SU-DHL-6 (cell line): Measurements from ENCODE around the gene ADGRG7.
"Not testable (repeated sequence)": the region's sequence is repeated elsewhere in the genome, so short reads cannot be mapped to it uniquely, and the experiment has no call there.

Experiments used
- H2AFZ ChIP-seq: fragments of 200-600 bp; sonication (generic); 2 replicates; pipeline ENCODE4 v1.6.1; 2014; ENCODE audit warnings: low read depth, mild to moderate bottlenecking, moderate library complexity, mixed read lengths, antibody characterized with exemption, low read length; ENCODE audit not compliant: severe bottlenecking
- H3F3A ChIP-seq: fragments of 200-600 bp; shearing (Covaris generic); 2 replicates; pipeline ENCODE4 v1.6.0; 2016; ENCODE audit warnings: antibody characterized with exemption, mild to moderate bottlenecking; ENCODE audit not compliant: insufficient read depth
- H3K27ac ChIP-seq: fragments of 200-600 bp; sonication (generic); 2 replicates; pipeline ENCODE4 v1.5.1; 2016; ENCODE audit warnings: low read depth, mild to moderate bottlenecking, low read length, moderate library complexity, mixed read lengths
- H3K27me3 ChIP-seq: fragments of 200-600 bp; sonication (generic), shearing (Covaris generic); 2 replicates; pipeline ENCODE4 v1.6.0; 2014; ENCODE audit warnings: mild to moderate bottlenecking, low read length
- H3K36me3 ChIP-seq: fragments of 200-600 bp; sonication (generic); 2 replicates; pipeline ENCODE4 v1.6.1; 2014; ENCODE audit warnings: mild to moderate bottlenecking, low read length, mixed read lengths
- H3K4me2 ChIP-seq: fragments of 300-600, 200-600 bp; shearing (Covaris generic), sonication (generic); 2 replicates; pipeline ENCODE4 v1.6.0; 2014; ENCODE audit warnings: low read length, low read depth, mild to moderate bottlenecking; ENCODE audit not compliant: poor library complexity, severe bottlenecking
- H3K4me3 ChIP-seq: fragments of 200-600 bp; sonication (generic); 2 replicates; pipeline ENCODE4 v1.5.1; 2014; ENCODE audit warnings: antibody characterized with exemption, low read length, mild to moderate bottlenecking, mixed read lengths; ENCODE audit not compliant: insufficient read depth, poor library complexity, severe bottlenecking
- H3K79me2 ChIP-seq: fragments of 200-600 bp; sonication (generic); 2 replicates; pipeline ENCODE4 v1.6.1; 2014; ENCODE audit warnings: mild to moderate bottlenecking, low read length, moderate library complexity; ENCODE audit not compliant: insufficient read depth
- H3K9ac ChIP-seq: fragments of 200-600 bp; sonication (generic); 2 replicates; pipeline ENCODE4 v1.7.0; 2014; ENCODE audit warnings: mild to moderate bottlenecking, low read length
- H3K9me2 ChIP-seq: fragments of 200-600 bp; sonication (generic); replicated peaks from 2 replicates; pipeline ENCODE4 v1.6.1; 2014; ENCODE audit warnings: low read length; ENCODE audit not compliant: insufficient read depth
- H3K9me3 ChIP-seq: fragments of 200-600 bp; sonication (generic); 2 replicates; pipeline ENCODE4 v1.6.1; 2014; ENCODE audit warnings: low read length, mixed read lengths; ENCODE audit not compliant: insufficient read depth
- H4K20me1 ChIP-seq: fragments of 200-600 bp; sonication (generic); 2 replicates; pipeline ENCODE4 v1.6.1; 2014; ENCODE audit warnings: low read depth, mild to moderate bottlenecking, antibody characterized with exemption, low read length, moderate library complexity, mixed read lengths
- EZH2phosphoT487 ChIP-seq: fragments of 200-600 bp; sonication (generic), shearing (Covaris generic); conservative IDR thresholded peaks from 2 replicates; pipeline ENCODE4 v1.6.1; 2018; ENCODE audit warnings: mild to moderate bottlenecking, antibody characterized with exemption, low read length, moderate library complexity, mixed read lengths
- TF ChIP-seq, protein P1 (sequence below): fragments of 200-600 bp; sonication (generic); IDR thresholded peaks from one replicate; pipeline ENCODE4 v1.5.1; 2017; ENCODE audit warnings: antibody characterized with exemption, mild to moderate bottlenecking, low read length, moderate library complexity; ENCODE audit not compliant: insufficient read depth, poor library complexity, severe bottlenecking

Gene ADGRG7

DNA sequence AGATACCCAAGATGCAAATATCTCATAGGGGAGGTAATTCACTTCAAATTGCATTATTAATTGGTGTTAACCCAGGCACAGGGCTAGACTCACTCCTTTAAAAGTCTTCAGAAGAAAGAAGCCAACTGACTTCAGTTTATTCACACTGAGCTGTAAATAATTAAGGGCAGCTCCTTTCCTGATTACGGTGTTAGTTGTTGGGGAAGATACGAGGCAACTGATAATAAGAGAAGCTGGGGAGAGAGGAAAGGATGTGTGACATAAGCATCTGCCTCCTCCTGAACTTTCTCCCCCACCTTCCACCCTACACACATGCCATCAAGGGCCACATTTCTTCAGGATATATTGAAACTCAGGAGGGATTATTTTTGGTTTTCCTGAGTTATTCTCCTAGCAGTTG, 47.5 kb downstream of the ADGRG7 start:
- no peak overlapping the region for H3K9ac ChIP-seq
- no peaks in the 10 kb centered on the region for H3K79me2 ChIP-seq
- H3K9me2 ChIP-seq: no peaks in the 10 kb centered on the region
- no peaks in the 10 kb centered on the region for H3K27me3 ChIP-seq
- no peaks in the 10 kb centered on the region for H3K9me3 ChIP-seq
- H3F3A ChIP-seq: no peaks in the 10 kb centered on the region
- H3K27ac ChIP-seq: no peak overlapping the region
- no peak overlapping the region for H3K4me3 ChIP-seq
- no peaks in the 10 kb centered on the region for H4K20me1 ChIP-seq
- no peak overlapping the region for H2AFZ ChIP-seq
- H3K36me3 ChIP-seq: no peaks in the 10 kb centered on the region
- no peak overlapping the region for H3K4me2 ChIP-seq
- TF ChIP-seq EZH2phosphoT487: no peak
- TF ChIP-seq, protein P1, sequence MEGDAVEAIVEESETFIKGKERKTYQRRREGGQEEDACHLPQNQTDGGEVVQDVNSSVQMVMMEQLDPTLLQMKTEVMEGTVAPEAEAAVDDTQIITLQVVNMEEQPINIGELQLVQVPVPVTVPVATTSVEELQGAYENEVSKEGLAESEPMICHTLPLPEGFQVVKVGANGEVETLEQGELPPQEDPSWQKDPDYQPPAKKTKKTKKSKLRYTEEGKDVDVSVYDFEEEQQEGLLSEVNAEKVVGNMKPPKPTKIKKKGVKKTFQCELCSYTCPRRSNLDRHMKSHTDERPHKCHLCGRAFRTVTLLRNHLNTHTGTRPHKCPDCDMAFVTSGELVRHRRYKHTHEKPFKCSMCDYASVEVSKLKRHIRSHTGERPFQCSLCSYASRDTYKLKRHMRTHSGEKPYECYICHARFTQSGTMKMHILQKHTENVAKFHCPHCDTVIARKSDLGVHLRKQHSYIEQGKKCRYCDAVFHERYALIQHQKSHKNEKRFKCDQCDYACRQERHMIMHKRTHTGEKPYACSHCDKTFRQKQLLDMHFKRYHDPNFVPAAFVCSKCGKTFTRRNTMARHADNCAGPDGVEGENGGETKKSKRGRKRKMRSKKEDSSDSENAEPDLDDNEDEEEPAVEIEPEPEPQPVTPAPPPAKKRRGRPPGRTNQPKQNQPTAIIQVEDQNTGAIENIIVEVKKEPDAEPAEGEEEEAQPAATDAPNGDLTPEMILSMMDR: no peak

DNA sequence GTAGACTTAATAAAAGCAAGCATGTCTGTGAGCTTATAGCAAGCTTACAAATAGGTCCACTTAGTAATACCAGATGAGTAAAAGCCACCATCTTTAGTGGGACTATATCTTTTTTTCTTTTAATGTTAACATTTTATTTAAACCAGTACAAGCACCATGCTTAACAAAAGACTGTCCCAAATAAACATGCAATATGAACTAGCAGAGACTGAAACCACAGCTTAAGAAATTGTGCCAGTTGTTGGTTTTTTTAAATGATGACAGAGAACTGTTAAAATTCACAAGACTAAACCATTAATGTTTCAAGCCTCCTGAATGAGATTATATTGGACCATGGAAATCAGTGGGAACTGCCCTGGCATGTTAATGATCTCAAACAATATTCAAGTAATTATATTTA, 51.9 kb downstream of the ADGRG7 start:
- H3K36me3 ChIP-seq, H3K9me2 ChIP-seq, H3K27ac ChIP-seq, H3K4me3 ChIP-seq, H3K27me3 ChIP-seq, H3K4me2 ChIP-seq, H3F3A ChIP-seq, H2AFZ ChIP-seq, H3K9me3 ChIP-seq, H3K79me2 ChIP-seq, H4K20me1 ChIP-seq, H3K9ac ChIP-seq: not testable (repeated sequence)

DNA sequence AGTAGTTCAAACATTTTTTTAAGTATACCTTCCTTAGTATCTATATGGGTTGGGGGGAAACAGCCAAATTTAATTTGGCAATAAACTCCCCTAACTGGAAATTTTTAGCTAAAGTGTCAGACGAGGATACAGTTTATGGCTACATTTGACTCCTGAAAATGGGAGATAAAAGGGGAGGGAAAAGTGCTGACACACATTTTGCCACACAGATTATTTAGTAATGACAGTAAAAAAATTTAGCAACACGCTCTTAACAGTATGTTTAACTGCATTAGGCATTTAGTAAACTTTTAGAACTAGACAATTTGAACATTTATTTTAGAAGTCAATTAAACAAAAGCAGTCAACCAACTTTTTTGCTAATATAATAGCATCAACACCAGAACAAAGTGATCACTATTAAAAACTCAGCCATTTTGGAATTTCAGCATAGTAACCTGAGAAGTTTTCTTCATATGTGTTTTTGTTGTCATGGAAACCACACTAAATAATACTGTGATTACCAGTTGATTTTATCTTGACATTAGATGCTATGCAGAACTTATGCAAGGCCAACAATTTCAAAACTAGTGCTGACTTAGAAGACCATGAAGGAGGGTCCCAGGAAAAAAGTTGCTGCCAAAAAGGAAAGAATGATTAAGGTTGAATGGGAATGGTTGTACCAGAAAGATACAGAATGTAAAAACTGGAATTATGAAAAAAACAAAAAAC, 52.9 kb downstream of the ADGRG7 start:
- Histone ChIP-seq H3K4me3 (no peak overlapping the region), H3K9me3 (no peaks in the 10 kb centered on the region), H3K27ac (no peak overlapping the region), H3K79me2 (no peaks in the 10 kb centered on the region), H2AFZ (no peak overlapping the region), H3K4me2 (no peak overlapping the region), H4K20me1 (no peaks in the 10 kb centered on the region), H3K27me3 (no peaks in the 10 kb centered on the region), H3K36me3 (no peaks in the 10 kb centered on the region), H3F3A (no peaks in the 10 kb centered on the region), H3K9me2 (no peaks in the 10 kb centered on the region), H3K9ac (no peak overlapping the region)
- TF ChIP-seq EZH2phosphoT487: no peak
- TF ChIP-seq, protein P1: no peak

DNA sequence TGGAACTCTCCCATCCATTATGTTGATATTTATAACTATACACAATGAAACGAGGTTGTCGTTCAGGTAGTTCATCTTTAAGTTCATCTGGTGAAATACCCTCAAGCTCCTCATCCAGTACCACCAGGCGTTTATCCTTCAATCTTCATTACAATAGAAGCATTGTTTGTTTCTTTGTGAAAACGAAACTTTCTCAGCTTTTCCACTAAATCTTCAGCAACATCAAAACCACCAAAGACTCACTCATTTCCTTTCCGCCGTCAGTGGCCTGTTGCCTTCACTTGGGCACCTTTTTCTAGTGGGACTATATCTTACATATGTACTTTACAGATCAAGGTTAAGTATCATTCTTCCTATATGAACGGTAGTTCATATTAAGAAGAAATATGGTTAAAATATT, 55.8 kb downstream of the ADGRG7 start:
- no peaks in the 10 kb centered on the region for H3K36me3 ChIP-seq
- no peaks in the 10 kb centered on the region for H4K20me1 ChIP-seq
- H3K9me3 ChIP-seq: no peaks in the 10 kb centered on the region
- H3K9ac ChIP-seq: no peak overlapping the region
- H3K27me3 ChIP-seq: no peaks in the 10 kb centered on the region
- no peak overlapping the region for H2AFZ ChIP-seq
- no peaks in the 10 kb centered on the region for H3K9me2 ChIP-seq
- no peak overlapping the region for H3K27ac ChIP-seq
- no peak overlapping the region for H3K4me2 ChIP-seq
- no peak overlapping the region for H3K4me3 ChIP-seq
- H3K79me2 ChIP-seq: no peaks in the 10 kb centered on the region
- TF ChIP-seq, protein P1: no peak
- no peak for TF ChIP-seq EZH2phosphoT487
- no peaks in the 10 kb centered on the region for H3F3A ChIP-seq

DNA sequence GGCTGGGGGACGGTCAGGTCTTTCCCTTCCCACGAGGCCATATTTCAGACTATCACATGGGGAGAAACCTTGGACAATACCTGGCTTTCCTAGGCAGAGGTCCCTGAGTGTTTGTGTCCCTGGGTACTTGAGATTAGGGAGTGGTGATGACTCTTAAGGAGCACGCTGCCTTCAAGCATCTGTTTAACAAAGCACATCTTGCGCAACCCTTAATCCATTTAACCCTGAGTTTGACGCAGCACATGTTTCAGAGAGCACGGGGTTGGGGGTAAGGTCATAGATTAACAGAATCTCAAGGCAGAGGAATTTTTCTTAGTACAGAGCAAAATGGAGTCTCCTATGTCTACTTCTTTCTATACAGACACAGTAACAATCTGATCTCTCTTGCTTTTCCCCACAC, 57.3 kb downstream of the ADGRG7 start:
- H4K20me1 ChIP-seq, H3K27ac ChIP-seq, H3K9me2 ChIP-seq, H3K4me3 ChIP-seq, H3K9me3 ChIP-seq, H3F3A ChIP-seq, H3K4me2 ChIP-seq, H3K36me3 ChIP-seq, H2AFZ ChIP-seq, H3K27me3 ChIP-seq, H3K79me2 ChIP-seq, H3K9ac ChIP-seq: not testable (repeated sequence)

DNA sequence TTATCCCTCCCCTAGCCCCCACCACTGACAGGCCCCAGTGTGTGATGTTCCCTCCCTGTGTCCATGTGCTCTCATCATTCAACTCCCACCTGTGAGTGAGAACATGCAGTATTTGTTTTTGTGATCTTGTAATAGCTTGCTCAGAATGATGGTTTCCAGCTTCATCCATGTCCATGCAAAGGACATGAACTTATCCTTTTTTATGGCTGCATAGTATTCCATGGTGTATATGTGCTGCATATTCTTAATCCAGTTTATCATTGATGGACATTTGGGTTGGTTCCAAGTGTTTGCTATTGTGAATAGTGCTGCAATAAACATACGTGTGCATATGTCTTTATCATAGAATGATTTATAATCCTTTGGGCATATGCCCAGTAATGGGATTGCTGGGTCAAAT, 57.9 kb downstream of the ADGRG7 start:
- H3K79me2 ChIP-seq, H3K4me2 ChIP-seq, H3K9ac ChIP-seq, H3F3A ChIP-seq, H3K9me2 ChIP-seq, H3K9me3 ChIP-seq, H3K27ac ChIP-seq, H2AFZ ChIP-seq, H4K20me1 ChIP-seq, H3K36me3 ChIP-seq, H3K27me3 ChIP-seq, H3K4me3 ChIP-seq: not testable (repeated sequence)
